ENCODE measurements around the gene LRRC46. TPM values are rescaled to one million over a fixed set of nuclear protein-coding genes. Genes with fewer than 3 reads are reported as not detected.
A peak's percentile ranks its signal among the peaks of the same experiment; 100 is the strongest.

LRRC46 gene
- total RNA-seq, 1 donor from 2014 or later: 1.1 TPM

DNA sequence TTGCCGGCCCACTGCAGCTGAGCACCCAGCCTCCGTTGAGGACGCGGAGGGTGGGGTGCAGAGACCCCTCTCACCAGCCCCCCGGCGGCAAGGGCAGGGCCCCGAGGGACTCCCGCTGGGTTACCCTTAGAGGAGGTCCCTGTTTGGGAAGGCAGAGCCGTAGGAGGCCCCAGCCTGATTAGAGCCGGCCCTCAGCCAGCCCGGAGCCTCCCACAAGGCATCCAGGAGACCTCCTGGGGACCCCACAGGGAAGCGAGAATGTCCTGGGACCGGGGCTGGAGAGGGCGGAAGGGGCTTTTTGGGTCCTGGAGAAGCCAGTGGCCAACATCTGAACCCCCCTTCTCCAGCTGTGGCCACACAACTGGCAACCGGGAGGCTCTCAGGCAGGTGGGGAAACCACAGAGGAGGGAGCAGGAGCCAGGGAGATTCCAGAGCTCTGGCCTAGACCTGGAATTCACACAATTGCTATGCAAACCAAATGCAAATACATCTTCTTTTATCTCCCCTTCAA is 41.2 kb downstream of the LRRC46 start:
- Histone ChIP-seq H3K9me3 (no peaks in the 10 kb centered on the region), H3K27me3 (peaks cover 25% of the 10 kb centered on the region), H3K4me1 (no peaks in the 10 kb centered on the region), H3K36me3 (no peaks in the 10 kb centered on the region), H3K4me3 (peak overlapping the region; percentile 21), H3K27ac (no peak overlapping the region)
- TF ChIP-seq CTCF (IDR thresholded peaks at IDR 0.05): no peak
- DNase-seq (no peak), ATAC-seq (no peak)
- intact Hi-C loops (cut with DNase I): no loop called here

DNA sequence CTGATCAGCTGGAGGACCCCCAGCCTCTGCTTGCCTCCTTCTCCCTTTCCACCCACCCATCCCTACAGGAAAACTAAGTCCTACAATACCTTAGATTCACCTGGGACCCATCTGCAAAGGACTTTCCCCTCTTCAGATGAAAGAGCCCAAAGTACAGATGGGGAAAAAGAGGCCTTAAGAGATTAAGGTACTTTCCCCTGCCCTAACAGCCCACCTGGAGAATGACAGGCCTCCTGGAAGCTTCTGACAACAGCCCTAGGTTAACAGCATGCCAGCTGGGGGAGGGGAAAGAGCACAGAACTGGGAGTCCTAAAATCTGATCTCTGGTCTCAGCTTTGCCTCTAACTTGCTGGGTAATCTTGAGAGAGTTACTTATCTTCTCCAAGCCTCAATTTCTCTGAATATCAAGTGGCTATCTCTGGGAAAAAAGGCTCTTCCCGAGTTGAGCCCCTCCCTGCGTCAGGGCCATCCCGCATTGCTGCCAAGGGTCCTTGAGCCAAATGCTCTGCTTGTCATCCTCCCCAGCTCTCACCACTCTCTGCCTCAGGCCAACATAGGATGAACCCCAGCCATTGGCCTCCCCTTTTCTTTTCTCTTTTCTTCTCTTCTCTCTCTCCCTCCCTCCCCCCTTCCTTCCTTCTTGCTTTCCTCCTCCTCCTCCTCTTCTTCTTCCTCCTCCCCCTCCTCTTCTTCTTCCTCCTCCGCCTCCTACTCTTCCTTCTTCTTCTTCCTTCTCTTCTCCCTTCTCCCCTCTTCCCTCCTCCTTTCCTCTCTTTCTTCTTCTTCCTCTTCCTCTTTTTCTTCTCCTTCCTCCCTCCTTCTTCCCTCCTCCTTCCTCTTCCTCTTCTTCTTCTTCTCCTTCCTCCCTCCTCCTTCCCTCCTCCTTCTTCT is 42.0 kb downstream of the LRRC46 start:
- Histone ChIP-seq H3K27ac (no peak overlapping the region), H3K27me3 (peaks cover 25% of the 10 kb centered on the region), H3K4me3 (no peak overlapping the region), H3K36me3 (no peaks in the 10 kb centered on the region), H3K9me3 (no peaks in the 10 kb centered on the region), H3K4me1 (no peaks in the 10 kb centered on the region)
- no peak for DNase-seq
- no peak for TF ChIP-seq CTCF (IDR thresholded peaks at IDR 0.05)
- ATAC-seq: no peak
- intact Hi-C loops (cut with DNase I): no loop called here

DNA sequence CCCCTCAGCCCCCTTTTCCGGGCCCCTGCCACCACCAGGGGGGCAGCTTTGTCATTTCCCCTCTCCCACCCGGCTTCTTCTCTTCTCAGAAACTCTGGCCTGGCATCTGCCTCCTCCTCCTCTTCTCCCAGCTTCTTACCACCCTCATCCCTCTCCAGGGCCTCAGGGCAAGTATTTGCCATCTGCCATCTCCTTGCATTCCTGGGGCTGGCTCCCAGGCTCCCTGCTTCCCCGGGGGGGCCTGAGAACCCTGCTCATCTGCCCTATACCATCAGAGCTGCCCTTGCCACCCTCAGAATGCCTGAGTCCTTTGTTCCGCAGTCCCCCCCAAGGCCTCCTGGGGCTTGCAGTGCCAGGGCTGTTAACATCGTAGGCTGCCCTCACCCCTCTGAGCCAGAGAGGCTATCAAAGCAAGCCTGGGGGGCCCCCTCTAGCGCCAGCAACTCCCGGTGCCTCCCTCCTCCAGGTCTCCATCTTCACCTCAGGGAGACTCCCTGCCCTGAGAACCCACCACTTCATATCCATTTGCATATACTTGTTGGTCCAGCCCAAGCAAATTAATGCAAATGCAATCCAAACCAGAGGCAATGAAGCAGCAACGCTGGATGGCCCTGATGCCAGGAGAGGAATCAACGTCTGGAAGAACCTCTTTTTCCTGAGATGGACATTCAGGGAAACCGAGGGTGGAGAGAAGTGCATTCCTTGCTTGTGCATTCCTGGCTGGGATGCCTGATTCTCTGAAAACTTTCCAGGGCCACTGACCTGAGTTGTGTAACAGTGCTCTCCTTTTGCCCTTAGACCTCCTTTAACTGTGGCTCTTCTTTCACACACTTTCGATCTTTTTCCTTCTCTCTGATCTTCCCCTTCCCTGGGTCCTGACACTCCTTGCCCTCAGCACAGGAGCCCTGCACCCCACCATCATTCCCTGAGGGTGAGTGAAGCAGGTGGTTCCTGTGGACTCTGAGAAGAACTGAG is 43.8 kb downstream of the LRRC46 start:
- intact Hi-C loops (cut with DNase I): no loop called here
- Histone ChIP-seq H3K27me3 (peaks cover 25% of the 10 kb centered on the region), H3K9me3 (no peaks in the 10 kb centered on the region), H3K4me1 (no peaks in the 10 kb centered on the region), H3K36me3 (no peaks in the 10 kb centered on the region), H3K4me3 (no peak overlapping the region), H3K27ac (no peak overlapping the region)
- TF ChIP-seq CTCF (IDR thresholded peaks at IDR 0.05): no peak
- ATAC-seq: no peak
- DNase-seq: no peak

- Histone ChIP-seq H3K4me3 (no peak overlapping the region), H3K27ac (no peak overlapping the region), H3K27me3 (peaks cover 13% of the 10 kb centered on the region), H3K4me1 (peaks cover 10% of the 10 kb centered on the region), H3K9me3 (no peaks in the 10 kb centered on the region), H3K36me3 (no peaks in the 10 kb centered on the region)
- ATAC-seq (no peak), DNase-seq (no peak)
- TF ChIP-seq CTCF (IDR thresholded peaks at IDR 0.05): no peak
- intact Hi-C loops (cut with DNase I): no loop called here
Measured at GRCh38 chr17:47877368-47878034, 46.0 kb downstream of the LRRC46 start.
